SK-N-SH treated with all-trans-retinoic acid at 6 μM for 48 hours (cell line): ENCODE measurements around the gene CAMSAP2.

Experiments used
- ESRRG ChIP-seq: fragments of 250-450 bp; sonication (Bioruptor Pico); IDR thresholded peaks from 2 replicates; pipeline ENCODE4 v1.6.1; 2021; ENCODE audit warnings: mild to moderate bottlenecking
- RARB ChIP-seq: fragments of 250-450 bp; sonication (Bioruptor Pico); IDR thresholded peaks from 2 replicates; pipeline ENCODE4 v1.8.0; 2021; ENCODE audit warnings: mild to moderate bottlenecking, moderate library complexity
- ZFP30 ChIP-seq: fragments of 450-650 bp; formaldehyde crosslinking; IDR thresholded peaks from 2 replicates; pipeline ENCODE4 v1.5.0; 2022; ENCODE audit warnings: mild to moderate bottlenecking, moderate library complexity

DNA sequence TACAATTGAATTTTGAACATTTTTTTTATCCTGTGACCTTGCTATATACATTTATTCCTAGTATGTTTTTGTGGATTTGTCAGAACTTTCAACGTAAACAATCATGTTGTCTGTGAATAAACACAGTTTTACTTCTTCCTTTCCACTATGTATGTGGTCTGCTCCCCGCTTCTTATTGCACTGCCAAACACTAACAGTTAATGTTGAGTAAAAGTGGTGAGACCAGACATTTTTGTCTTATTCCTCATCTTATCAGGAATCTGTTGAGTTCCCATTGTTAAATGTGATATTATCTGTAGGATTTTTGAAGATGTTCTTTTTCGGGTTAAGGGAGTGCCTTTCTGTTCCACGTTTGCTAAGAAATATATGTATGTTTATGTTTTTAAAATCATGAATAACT is 45.9 kb downstream of the CAMSAP2 start:
- no peak for TF ChIP-seq ESRRG (CRISPR knock-in tag)
- TF ChIP-seq ZFP30 (CRISPR knock-in tag) = no peak
- no peak for TF ChIP-seq RARB
